IMR-90 (cell line): ENCODE measurements around the gene PTPN3. TPM values are rescaled to one million over a fixed set of nuclear protein-coding genes. Genes with fewer than 3 reads are reported as not detected.

Source experiments
- ATAC-seq: fragments of 200-7000 bp; cut with Tn5 transposase; 2 replicates; pipeline ENCODE4 v1.9.1; 2020; ENCODE audit warnings: low read depth, mild to moderate bottlenecking, moderate library complexity
- BruUV-seq: library from RNA; stranded (reverse); fragments of 400-500 nt; replicated peaks from 2 replicates; lab custom pipeline; 2021; lab: Mats Ljungman, UMichigan
- CTCF ChIA-PET: fragments of 300-600 bp; formaldehyde crosslinking; extraction: SDS; loops from one replicate; lab custom pipeline; 2021; ENCODE audit warnings: antibody characterized with exemption; lab: Yijun Ruan, JAX
- POLR2A ChIA-PET: fragments of 300-600 bp; sonication (Branson Sonifier 250); formaldehyde crosslinking; loops from one replicate; lab custom pipeline; 2022; ENCODE audit warnings: antibody characterized with exemption; ENCODE audit not compliant: unreplicated experiment; lab: Charles Lee
- DNase-seq: peaks from one replicate; pipeline ENCODE4 v3.0.0; 2013
- H2AFZ ChIP-seq: replicated peaks from 2 replicates; pipeline ENCODE3; 2013; ENCODE audit warnings: low read length, mild to moderate bottlenecking; ENCODE audit not compliant: poor library complexity
- H2AK5ac ChIP-seq: 2 replicates; pipeline ENCODE4 v1.6.1; 2013; ENCODE audit warnings: low read depth, low read length, inconsistent platforms
- H2AK9ac ChIP-seq: replicated peaks from 2 replicates; pipeline ENCODE3; 2013; ENCODE audit warnings: mild to moderate bottlenecking, low read depth, low read length, moderate library complexity; ENCODE audit not compliant: poor library complexity
- H2BK120ac ChIP-seq: 2 replicates; pipeline ENCODE4 v1.6.1; 2013; ENCODE audit warnings: low read depth, low read length, inconsistent platforms
- H2BK15ac ChIP-seq: 3 replicates; pipeline ENCODE4 v1.6.1; 2013; ENCODE audit warnings: low read depth, low read length, inconsistent platforms
- H2BK20ac ChIP-seq: 2 replicates; pipeline ENCODE4 v1.6.1; 2013; ENCODE audit warnings: low read depth, mild to moderate bottlenecking, inconsistent platforms, low read length, moderate library complexity
- H2BK5ac ChIP-seq: 2 replicates; pipeline ENCODE4 v1.6.1; 2013; ENCODE audit warnings: mild to moderate bottlenecking, low read depth, low read length, inconsistent platforms; ENCODE audit not compliant: poor library complexity, severe bottlenecking
- H3K14ac ChIP-seq: replicated peaks from 2 replicates; pipeline ENCODE4 v1.6.1; 2013; ENCODE audit warnings: low read depth, low read length, inconsistent platforms
- H3K18ac ChIP-seq: 2 replicates; pipeline ENCODE4 v1.6.1; 2013; ENCODE audit warnings: low read depth, low read length, control low read depth
- H3K23ac ChIP-seq: 2 replicates; pipeline ENCODE4 v1.6.1; 2013; ENCODE audit warnings: low read depth, low read length, inconsistent platforms
- H3K27ac ChIP-seq: 2 replicates; pipeline ENCODE4 v1.5.1; 2013; ENCODE audit warnings: mild to moderate bottlenecking, control low read depth, low read length; ENCODE audit not compliant: insufficient read depth
- H3K27me3 ChIP-seq: 2 replicates; pipeline ENCODE4 v1.6.1; 2013; ENCODE audit warnings: low read length; ENCODE audit not compliant: control insufficient read depth, insufficient read depth
- H3K36me3 ChIP-seq: 2 replicates; pipeline ENCODE4 v1.6.1; 2013; ENCODE audit warnings: low read length, mixed read lengths; ENCODE audit not compliant: control insufficient read depth, insufficient read depth
- H3K4ac ChIP-seq: 2 replicates; pipeline ENCODE4 v1.6.1; 2013; ENCODE audit warnings: low read depth, low read length, inconsistent platforms
- H3K4me1 ChIP-seq: 2 replicates; pipeline ENCODE4 v1.6.1; 2013; ENCODE audit warnings: low read length, mixed read lengths; ENCODE audit not compliant: control insufficient read depth, insufficient read depth
- H3K4me2 ChIP-seq: 2 replicates; pipeline ENCODE4 v1.6.1; 2013; ENCODE audit warnings: low read depth, mild to moderate bottlenecking, control low read depth, low read length, moderate library complexity
- H3K4me3 ChIP-seq: 2 replicates; pipeline ENCODE4 v1.5.1; 2013; ENCODE audit warnings: low read depth, mild to moderate bottlenecking, control low read depth, low read length, moderate library complexity; ENCODE audit not compliant: insufficient read depth
- H3K56ac ChIP-seq: 2 replicates; pipeline ENCODE4 v1.6.1; 2013; ENCODE audit warnings: low read length, inconsistent platforms; ENCODE audit not compliant: insufficient read depth; ENCODE audit errors: extremely low read depth
- H3K79me1 ChIP-seq, 2 experiments: 2 replicates each; pipeline ENCODE4 v1.6.1; 2013; ENCODE audit warnings: low read length in 2 of 2, inconsistent platforms in 1 of 2, low read depth in 1 of 2
- H3K9ac ChIP-seq: 2 replicates; pipeline ENCODE4 v1.6.1; 2013; ENCODE audit warnings: low read depth, low read length, control low read depth
- H3K9me1 ChIP-seq: 2 replicates; pipeline ENCODE4 v1.6.1; 2013; ENCODE audit warnings: low read length, inconsistent platforms; ENCODE audit not compliant: insufficient read depth
- H3K9me3 ChIP-seq: 2 replicates; pipeline ENCODE4 v1.6.1; 2013; ENCODE audit warnings: low read length; ENCODE audit not compliant: control insufficient read depth, insufficient read depth
- H4K20me1 ChIP-seq: 2 replicates; pipeline ENCODE4 v1.6.1; 2013; ENCODE audit warnings: low read length, inconsistent platforms; ENCODE audit not compliant: insufficient read depth
- H4K5ac ChIP-seq: 2 replicates; pipeline ENCODE4 v1.6.1; 2013; ENCODE audit warnings: mild to moderate bottlenecking, low read depth, low read length, control low read depth
- H4K8ac ChIP-seq, 2 experiments: 2 replicates each; pipeline ENCODE4 v1.6.1; 2013; ENCODE audit warnings: low read depth in 2 of 2, low read length in 2 of 2, control low read depth in 1 of 2, inconsistent platforms in 1 of 2
- H4K91ac ChIP-seq: 2 replicates; pipeline ENCODE4 v1.6.1; 2013; ENCODE audit warnings: low read depth, low read length, inconsistent platforms; ENCODE audit not compliant: insufficient read depth
- BHLHE40 ChIP-seq: fragments of 150-350 bp; IDR thresholded peaks from 2 replicates; pipeline ENCODE4 v1.6.1; 2016; ENCODE audit warnings: mild to moderate bottlenecking, low read depth, low read length
- CEBPB ChIP-seq: IDR thresholded peaks from 2 replicates; pipeline ENCODE4 v1.6.1; 2012; ENCODE audit warnings: low read depth, low read length, improper control_type of control experiment
- CHD1 ChIP-seq: IDR thresholded peaks from 2 replicates; pipeline ENCODE4 v1.6.1; 2012; ENCODE audit warnings: low read depth, low read length, improper control_type of control experiment
- CTCF ChIP-seq: conservative IDR thresholded peaks from 2 replicates; pipeline ENCODE4 v1.5.1; 2012; ENCODE audit warnings: mild to moderate bottlenecking, low read depth, low read length, improper control_type of control experiment
- ELK1 ChIP-seq: fragments of 150-350 bp; IDR thresholded peaks from 2 replicates; pipeline ENCODE4 v1.6.1; 2016; ENCODE audit warnings: low read depth, mild to moderate bottlenecking, low read length, moderate library complexity, borderline replicate concordance
- FOS ChIP-seq: fragments of 150-350 bp; IDR thresholded peaks from 2 replicates; pipeline ENCODE4 v1.6.1; 2016; ENCODE audit warnings: low read depth, low read length
- MAFK ChIP-seq: IDR thresholded peaks from 2 replicates; pipeline ENCODE4 v1.6.1; 2012; ENCODE audit warnings: low read depth, low read length, improper control_type of control experiment
- MAZ ChIP-seq: IDR thresholded peaks from 2 replicates; pipeline ENCODE4 v1.6.1; 2012; ENCODE audit warnings: low read depth, mild to moderate bottlenecking, low read length, improper control_type of control experiment, moderate library complexity, borderline replicate concordance
- MXI1 ChIP-seq: IDR thresholded peaks from 2 replicates; pipeline ENCODE4 v1.6.1; 2012; ENCODE audit warnings: low read depth, mild to moderate bottlenecking, low read length, moderate library complexity, borderline replicate concordance
- NFE2L2 ChIP-seq: fragments of 150-350 bp; IDR thresholded peaks from 2 replicates; pipeline ENCODE4 v1.6.1; 2016; ENCODE audit warnings: low read depth, mild to moderate bottlenecking, low read length
- POLR2A ChIP-seq: IDR thresholded peaks from 2 replicates; pipeline ENCODE4 v1.6.1; 2012; ENCODE audit warnings: mild to moderate bottlenecking, low read depth, low read length
- RAD21 ChIP-seq: IDR thresholded peaks from 2 replicates; pipeline ENCODE4 v1.6.1; 2012; ENCODE audit warnings: low read length, improper control_type of control experiment
- RCOR1 ChIP-seq: IDR thresholded peaks from 2 replicates; pipeline ENCODE4 v1.6.1; 2012; ENCODE audit warnings: mild to moderate bottlenecking, low read length, improper control_type of control experiment; ENCODE audit not compliant: insufficient replicate concordance
- RFX5 ChIP-seq: IDR thresholded peaks from 2 replicates; pipeline ENCODE4 v1.8.0; 2012; ENCODE audit warnings: low read depth, mild to moderate bottlenecking, low read length, moderate library complexity
- SMC3 ChIP-seq: fragments of 150-350 bp; IDR thresholded peaks from 2 replicates; pipeline ENCODE4 v1.6.1; 2016; ENCODE audit warnings: low read depth, mild to moderate bottlenecking, antibody characterized with exemption, low read length, moderate library complexity
- dilution Hi-C: fragments of 300-500 bp; cut with HindIII; formaldehyde crosslinking; loops from one replicate; pipeline ENCODE4 v1.14.3; 2018; ENCODE audit warnings: low sequenced_read_pairs; ENCODE audit not compliant: unreplicated experiment
- in situ Hi-C: fragments of 300-500 bp; cut with MboI; formaldehyde crosslinking; loops from 3 replicates; pipeline ENCODE4 v1.14.3; 2019; ENCODE audit warnings: low sequenced_read_pairs, inconsistent platforms, mixed read lengths
- intact Hi-C: fragments of 100-400 bp; cut with micrococcal nuclease; formaldehyde crosslinking; loops from 2 replicates; pipeline ENCODE4 v1.10.0; 2022
- polyA plus RNA-seq, 3 experiments: library from polyadenylated mRNA; depleted of rRNA; stranded (reverse); fragments of >200 nt; gene quantifications; 2 replicates each; pipeline ENCODE4 v1.2.3, GENCODE V29; 2012; ENCODE audit warnings: low replicate concordance in 1 of 3
- total RNA-seq: library from RNA; depleted of rRNA; stranded (reverse); fragments of >200 nt; gene quantifications from 2 replicates; pipeline ENCODE4 v1.2.3, GENCODE V29; 2012
- TF ChIP-seq, protein P1 (sequence below): fragments of 150-350 bp; IDR thresholded peaks from 2 replicates; pipeline ENCODE4 v1.6.1; 2017; ENCODE audit warnings: mild to moderate bottlenecking, antibody characterized with exemption, low read length, low read depth

The PTPN3 gene
- total and polyA plus RNA-seq, 2 of the 4 experiments (the other 2 are of a cell fraction), result 0.72 to 0.89 TPM

DNA sequence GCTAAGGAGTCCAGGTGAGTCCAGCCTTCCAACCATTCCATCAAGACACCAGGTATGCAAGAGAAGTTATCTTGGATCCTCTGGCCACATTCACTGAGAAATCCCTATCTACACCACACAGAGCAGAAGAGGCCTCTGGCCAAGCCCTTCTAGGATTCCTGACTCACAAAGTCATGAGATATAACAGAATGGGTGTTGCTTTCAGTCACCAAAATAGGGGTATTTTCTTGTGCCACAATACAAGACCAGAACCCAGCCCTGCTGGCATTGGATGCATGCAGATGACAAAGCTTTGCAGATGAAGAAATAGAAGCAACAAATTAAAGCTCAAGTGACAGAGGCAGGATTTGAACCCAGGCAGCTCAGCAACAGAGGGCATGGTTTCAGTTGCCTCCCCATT lies 73.5 kb downstream of the PTPN3 start:
- no peak overlapping the region for H2AK9ac ChIP-seq
- in situ Hi-C loops, result no loop called here

More for the DNA sequence above, 73.5 kb downstream of the PTPN3 start:
- no peak overlapping the region for H2AFZ ChIP-seq
- no peak for ATAC-seq
- no peak overlapping the region for H3K23ac ChIP-seq
- peaks cover 4% of the 10 kb centered on the region for H3K36me3 ChIP-seq
- H3K27me3 ChIP-seq, result no peaks in the 10 kb centered on the region
- dilution Hi-C loops (no loop called here), intact Hi-C loops (no loop called here)
- no peak overlapping the region for H3K4ac ChIP-seq
- H3K4me3 ChIP-seq, result no peak overlapping the region
- H4K5ac ChIP-seq, result no peak overlapping the region
- no peak overlapping the region for H3K27ac ChIP-seq
- no peak overlapping the region for H2BK15ac ChIP-seq
- no peak overlapping the region for H3K56ac ChIP-seq
- H2BK20ac ChIP-seq, result no peak overlapping the region
- H3K9ac ChIP-seq, result no peak overlapping the region
- no peak overlapping the region for H3K18ac ChIP-seq
- DNase-seq, result no peak
- no peak overlapping the region for H2AK5ac ChIP-seq
- H3K4me1 ChIP-seq, result no peaks in the 10 kb centered on the region
- ChIA-PET POLR2A (no interaction called here), CTCF (interaction anchor here (0.6 kb wide), 1 partner anchor 1875 kb away, joined by 3 read pairs; no protein-coding TSS in a partner anchor)
- no peak overlapping the region for H3K14ac ChIP-seq
- no peak overlapping the region for H4K8ac ChIP-seq
- no peak overlapping the region for H4K91ac ChIP-seq
- no peak overlapping the region for H2BK5ac ChIP-seq
- H2BK120ac ChIP-seq, result no peak overlapping the region
- BruUV-seq, result no TSS peak
- H3K9me1 ChIP-seq, result no peaks in the 10 kb centered on the region
- no peaks in the 10 kb centered on the region for H4K20me1 ChIP-seq
- TF ChIP-seq RAD21, result no peak
- TF ChIP-seq BHLHE40, result no peak
- TF ChIP-seq CEBPB, result no peak
- no peak for TF ChIP-seq POLR2A
- no peak for TF ChIP-seq SMC3
- TF ChIP-seq RFX5, result no peak
- no peak for TF ChIP-seq MAZ
- TF ChIP-seq CHD1, result no peak
- no peak for TF ChIP-seq FOS
- no peak for TF ChIP-seq CTCF
- no peak for TF ChIP-seq MAFK
- TF ChIP-seq NFE2L2, result no peak
- TF ChIP-seq ELK1, result no peak
- no peak for TF ChIP-seq RCOR1
- TF ChIP-seq, protein P1, sequence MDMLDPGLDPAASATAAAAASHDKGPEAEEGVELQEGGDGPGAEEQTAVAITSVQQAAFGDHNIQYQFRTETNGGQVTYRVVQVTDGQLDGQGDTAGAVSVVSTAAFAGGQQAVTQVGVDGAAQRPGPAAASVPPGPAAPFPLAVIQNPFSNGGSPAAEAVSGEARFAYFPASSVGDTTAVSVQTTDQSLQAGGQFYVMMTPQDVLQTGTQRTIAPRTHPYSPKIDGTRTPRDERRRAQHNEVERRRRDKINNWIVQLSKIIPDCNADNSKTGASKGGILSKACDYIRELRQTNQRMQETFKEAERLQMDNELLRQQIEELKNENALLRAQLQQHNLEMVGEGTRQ, result no peak
- TF ChIP-seq MXI1, result no peak
- no peaks in the 10 kb centered on the region for H3K9me3 ChIP-seq
- no peaks in the 10 kb centered on the region for H3K79me1 ChIP-seq
- H3K4me2 ChIP-seq, result no peak overlapping the region
